Calu3 (cell line): ENCODE results near the gene CACNA1H. TPM values are rescaled to one million over a fixed set of nuclear protein-coding genes. Genes with fewer than 3 reads are reported as not detected.

Experiments
- BruUV-seq: library from RNA; stranded (reverse); fragments of 400-500 nt; replicated peaks from 2 replicates; lab custom pipeline; 2021; lab: Mats Ljungman, UMichigan
- CTCF ChIA-PET: fragments of 300-600 bp; sonication (Branson Sonifier 250); formaldehyde crosslinking; loops from one replicate; lab custom pipeline; 2022; ENCODE audit warnings: antibody characterized with exemption; lab: Charles Lee
- DNase-seq: peaks from one replicate; pipeline ENCODE4 v3.0.0; 2022
- H3K27ac Mint-ChIP-seq: one replicate; pipeline ENCODE4 v1.8.0; 2022; ENCODE audit warnings: mixed read lengths; ENCODE audit not compliant: unreplicated experiment
- H3K27me3 Mint-ChIP-seq: one replicate; pipeline ENCODE4 v1.8.0; 2022; ENCODE audit warnings: mixed read lengths; ENCODE audit not compliant: unreplicated experiment
- H3K36me3 Mint-ChIP-seq: one replicate; pipeline ENCODE4 v1.8.0; 2022; ENCODE audit warnings: mild to moderate bottlenecking, moderate library complexity, mixed read lengths; ENCODE audit not compliant: insufficient read depth, unreplicated experiment
- H3K4me1 Mint-ChIP-seq: one replicate; pipeline ENCODE4 v1.8.0; 2022; ENCODE audit warnings: mild to moderate bottlenecking, low read depth, mixed read lengths; ENCODE audit not compliant: unreplicated experiment
- H3K4me3 Mint-ChIP-seq: one replicate; pipeline ENCODE4 v1.8.0; 2022; ENCODE audit warnings: mild to moderate bottlenecking, low read depth, moderate library complexity, mixed read lengths; ENCODE audit not compliant: unreplicated experiment
- H3K9me3 Mint-ChIP-seq: one replicate; pipeline ENCODE4 v1.8.0; 2022; ENCODE audit warnings: low read depth, mixed read lengths; ENCODE audit not compliant: unreplicated experiment
- CTCF ChIP-seq: fragments of 200-600 bp; IDR thresholded peaks from one replicate; pipeline ENCODE4 v1.8.0; 2022; ENCODE audit warnings: antibody characterized with exemption; ENCODE audit not compliant: unreplicated experiment
- intact Hi-C: fragments of 100-400 bp; cut with micrococcal nuclease; formaldehyde crosslinking; loops from one replicate; pipeline ENCODE4 v1.10.0; 2022; ENCODE audit not compliant: unreplicated experiment
- total RNA-seq: library from RNA; stranded (reverse); gene quantifications from 2 replicates; pipeline ENCODE4 v1.2.3, GENCODE V29; 2022

CACNA1H gene
- total RNA-seq, 1 experiment from 2014 or later: not detected

- intact Hi-C loops: no loop called here
- peaks cover 86% of the 10 kb centered on the region for H3K27me3 Mint-ChIP-seq
- H3K27ac Mint-ChIP-seq: no peak overlapping the region
- DNase-seq: no peak
- BruUV-seq: no TSS peak
- no peaks in the 10 kb centered on the region for H3K9me3 Mint-ChIP-seq
- H3K4me1 Mint-ChIP-seq: no peaks in the 10 kb centered on the region
- no peak for TF ChIP-seq CTCF
- CTCF ChIA-PET: no interaction called here
- peaks cover 5% of the 10 kb centered on the region for H3K36me3 Mint-ChIP-seq
- no peak overlapping the region for H3K4me3 Mint-ChIP-seq
These were observed 56.2 kb downstream of the CACNA1H start for GRCh38 chr16:1209081-1209480.

- H3K4me1 Mint-ChIP-seq: no peaks in the 10 kb centered on the region
- CTCF ChIA-PET: no interaction called here
- intact Hi-C loops: no loop called here
- TF ChIP-seq CTCF: no peak
- BruUV-seq: no TSS peak
- no peaks in the 10 kb centered on the region for H3K9me3 Mint-ChIP-seq
- DNase-seq: no peak
- H3K27ac Mint-ChIP-seq: no peak overlapping the region
- H3K36me3 Mint-ChIP-seq: peaks cover 5% of the 10 kb centered on the region
- H3K4me3 Mint-ChIP-seq: no peak overlapping the region
- H3K27me3 Mint-ChIP-seq: peaks cover 87% of the 10 kb centered on the region
These were observed 57.6 kb downstream of the CACNA1H start for GRCh38 chr16:1210461-1210860.

GRCh38 chr16:1211451-1212268, 58.8 kb downstream of the CACNA1H start:
- no peak for DNase-seq
- BruUV-seq: no TSS peak
- Mint-ChIP-seq H3K36me3 (peaks cover 5% of the 10 kb centered on the region), H3K27me3 (peaks cover 87% of the 10 kb centered on the region), H3K4me1 (no peaks in the 10 kb centered on the region), H3K9me3 (no peaks in the 10 kb centered on the region), H3K4me3 (no peak overlapping the region), H3K27ac (no peak overlapping the region)
- CTCF ChIA-PET: no interaction called here
- intact Hi-C loops: no loop called here
- no peak for TF ChIP-seq CTCF

GRCh38 chr16:1212616-1213194, 59.8 kb downstream of the CACNA1H start:
- Mint-ChIP-seq H3K4me1 (no peaks in the 10 kb centered on the region), H3K27ac (no peak overlapping the region), H3K9me3 (no peaks in the 10 kb centered on the region), H3K36me3 (peaks cover 5% of the 10 kb centered on the region), H3K4me3 (no peak overlapping the region), H3K27me3 (peaks cover 87% of the 10 kb centered on the region)
- no TSS peak for BruUV-seq
- intact Hi-C loops: no loop called here
- no peak for TF ChIP-seq CTCF
- CTCF ChIA-PET: no interaction called here
- no peak for DNase-seq
